Neural progenitor cell (in vitro differentiated cells): Measurements from ENCODE around the gene HDAC1. TPM values are rescaled to one million over a fixed set of nuclear protein-coding genes. Genes with fewer than 3 reads are reported as not detected.

Experiments used
- DNase-seq: peaks from one replicate; pipeline ENCODE4 v3.0.0-alpha.2; 2016; ENCODE audit warnings: low spot score
- H2AFZ ChIP-seq: fragments of 200-600 bp; sonication (generic); replicated peaks from 2 replicates; pipeline ENCODE4 v1.6.1; 2016; ENCODE audit warnings: antibody characterized with exemption
- H3F3A ChIP-seq: fragments of 200-600 bp; sonication (generic); 2 replicates; pipeline ENCODE4 v1.6.1; 2016; ENCODE audit warnings: antibody characterized with exemption, low read depth
- H3K27ac ChIP-seq: fragments of 200-600 bp; sonication (generic); 2 replicates; pipeline ENCODE4 v1.5.1; 2016; ENCODE audit warnings: mild to moderate bottlenecking
- H3K27me3 ChIP-seq: fragments of 200-600 bp; sonication (generic); 2 replicates; pipeline ENCODE4 v1.6.1; 2016; ENCODE audit warnings: mild to moderate bottlenecking, moderate library complexity
- H3K36me3 ChIP-seq: fragments of 200-600 bp; sonication (generic); 2 replicates; pipeline ENCODE4 v1.5.1; 2016
- H3K4me1 ChIP-seq: fragments of 200-600 bp; sonication (generic); 2 replicates; pipeline ENCODE4 v1.6.1; 2016; ENCODE audit warnings: mixed run types
- H3K4me2 ChIP-seq: fragments of 200-600 bp; sonication (generic); 2 replicates; pipeline ENCODE4 v1.6.1; 2016
- H3K4me3 ChIP-seq: fragments of 200-600 bp; sonication (generic); 2 replicates; pipeline ENCODE4 v1.5.1; 2016
- H3K79me2 ChIP-seq: fragments of 200-600 bp; sonication (generic); 2 replicates; pipeline ENCODE4 v1.6.1; 2016; ENCODE audit warnings: low read depth
- H3K9ac ChIP-seq: fragments of 200-600 bp; sonication (generic); 2 replicates; pipeline ENCODE4 v1.6.1; 2016
- H3K9me3 ChIP-seq: fragments of 200-600 bp; sonication (generic); 2 replicates; pipeline ENCODE4 v1.5.1; 2016; ENCODE audit warnings: low read depth
- H4K20me1 ChIP-seq: fragments of 200-600 bp; sonication (generic); 2 replicates; pipeline ENCODE4 v1.6.1; 2016; ENCODE audit warnings: low read depth
- H3K27ac Mint-ChIP-seq: 3 replicates; pipeline ENCODE4 v1.8.0; 2021; ENCODE audit warnings: mixed read lengths
- H3K27me3 Mint-ChIP-seq: 2 replicates; pipeline ENCODE4 v1.8.0; 2022; ENCODE audit warnings: low read depth, mild to moderate bottlenecking, inconsistent platforms, moderate library complexity, mixed read lengths; ENCODE audit not compliant: insufficient read depth
- H3K36me3 Mint-ChIP-seq: 3 replicates; pipeline ENCODE4 v1.8.0; 2021; ENCODE audit warnings: mixed read lengths
- H3K4me1 Mint-ChIP-seq: 3 replicates; pipeline ENCODE4 v1.8.0; 2021; ENCODE audit warnings: mixed read lengths
- H3K4me3 Mint-ChIP-seq: 3 replicates; pipeline ENCODE4 v1.8.0; 2021; ENCODE audit warnings: mild to moderate bottlenecking, moderate library complexity, mixed read lengths
- H3K9me3 Mint-ChIP-seq: 3 replicates; pipeline ENCODE4 v1.8.0; 2020; ENCODE audit warnings: mixed read lengths
- CTCF ChIP-seq: fragments of 200-600 bp; sonication (generic); IDR thresholded peaks from 2 replicates; pipeline ENCODE4 v1.5.1; 2017; ENCODE audit warnings: antibody characterized with exemption, mild to moderate bottlenecking
- EZH2 ChIP-seq: fragments of 200-600 bp; sonication (generic); IDR thresholded peaks from 2 replicates; pipeline ENCODE4 v1.6.1; 2017; ENCODE audit warnings: antibody characterized with exemption, mild to moderate bottlenecking, moderate library complexity
- EZH2phosphoT487 ChIP-seq: fragments of 200-600 bp; sonication (generic); IDR thresholded peaks from 2 replicates; pipeline ENCODE4 v1.6.1; 2017; ENCODE audit warnings: antibody characterized with exemption
- total RNA-seq: library from RNA; depleted of rRNA; stranded (reverse); fragments of >200 nt; gene quantifications from 2 replicates; pipeline ENCODE4 v1.2.3, GENCODE V29; 2015; ENCODE audit warnings: low replicate concordance

Gene HDAC1
- total RNA-seq, 1 donor from 2014 or later = 129 TPM

- no peak for TF ChIP-seq EZH2phosphoT487
- no peak for TF ChIP-seq EZH2
- no peak for TF ChIP-seq CTCF
- Mint-ChIP-seq H3K27me3 (no peaks in the 10 kb centered on the region), H3K36me3 (peaks cover 32% of the 10 kb centered on the region), H3K27ac (no peak overlapping the region), H3K4me3 (no peak overlapping the region), H3K9me3 (peaks cover 5% of the 10 kb centered on the region), H3K4me1 (no peaks in the 10 kb centered on the region)
- Histone ChIP-seq H3K27me3 (no peaks in the 10 kb centered on the region), H2AFZ (no peak overlapping the region), H3K27ac (no peak overlapping the region), H4K20me1 (peaks cover 46% of the 10 kb centered on the region), H3K4me1 (no peaks in the 10 kb centered on the region), H3K9me3 (no peaks in the 10 kb centered on the region), H3K4me3 (no peak overlapping the region), H3K4me2 (no peak overlapping the region), H3K36me3 (peaks cover 19% of the 10 kb centered on the region), H3K79me2 (peaks cover 82% of the 10 kb centered on the region), H3K9ac (no peak overlapping the region), H3F3A (no peaks in the 10 kb centered on the region)
- DNase-seq = no peak
Observed at GRCh38 chr1:32303358-32303757, 11.5 kb downstream of the HDAC1 start.

- H3K36me3 Mint-ChIP-seq = peaks cover 32% of the 10 kb centered on the region
- Histone ChIP-seq H3K27me3 (no peaks in the 10 kb centered on the region), H2AFZ (no peak overlapping the region), H3K9ac (no peak overlapping the region), H3K4me2 (no peak overlapping the region), H4K20me1 (peaks cover 46% of the 10 kb centered on the region), H3K4me1 (no peaks in the 10 kb centered on the region), H3K4me3 (no peak overlapping the region), H3K79me2 (peaks cover 82% of the 10 kb centered on the region), H3F3A (no peaks in the 10 kb centered on the region), H3K36me3 (peaks cover 19% of the 10 kb centered on the region), H3K9me3 (no peaks in the 10 kb centered on the region), H3K27ac (no peak overlapping the region)
- TF ChIP-seq CTCF (no peak), EZH2 (no peak), EZH2phosphoT487 (no peak)
- peaks cover 5% of the 10 kb centered on the region for H3K9me3 Mint-ChIP-seq
- H3K4me1 Mint-ChIP-seq = no peaks in the 10 kb centered on the region
- no peaks in the 10 kb centered on the region for H3K27me3 Mint-ChIP-seq
- no peak overlapping the region for H3K4me3 Mint-ChIP-seq
- no peak for DNase-seq
- no peak overlapping the region for H3K27ac Mint-ChIP-seq
Observed at GRCh38 chr1:32303997-32304622, 12.2 kb downstream of the HDAC1 start.

GRCh38 chr1:32305310-32305709 is 13.4 kb downstream of the HDAC1 start:
- no peaks in the 10 kb centered on the region for H3K9me3 ChIP-seq
- H3K27me3 ChIP-seq = no peaks in the 10 kb centered on the region
- no peaks in the 10 kb centered on the region for H3K4me1 ChIP-seq
- peaks cover 5% of the 10 kb centered on the region for H3K9me3 Mint-ChIP-seq
- H3K36me3 ChIP-seq = peaks cover 19% of the 10 kb centered on the region
- no peak overlapping the region for H2AFZ ChIP-seq
- no peaks in the 10 kb centered on the region for H3F3A ChIP-seq
- no peak overlapping the region for H3K4me3 Mint-ChIP-seq
- no peaks in the 10 kb centered on the region for H3K27me3 Mint-ChIP-seq
- H3K4me1 Mint-ChIP-seq = peaks cover 3% of the 10 kb centered on the region
- no peak for DNase-seq
- no peak overlapping the region for H3K27ac Mint-ChIP-seq
- no peak overlapping the region for H3K9ac ChIP-seq
- peaks cover 80% of the 10 kb centered on the region for H3K79me2 ChIP-seq
- no peak overlapping the region for H3K27ac ChIP-seq
- TF ChIP-seq EZH2phosphoT487 (no peak), CTCF (no peak), EZH2 (no peak)
- H3K36me3 Mint-ChIP-seq = peaks cover 32% of the 10 kb centered on the region
- H3K4me3 ChIP-seq = no peak overlapping the region
- H3K4me2 ChIP-seq = no peak overlapping the region
- peaks cover 51% of the 10 kb centered on the region for H4K20me1 ChIP-seq
